ENCODE measurements around the gene SSR4.

The SSR4 gene

DNA sequence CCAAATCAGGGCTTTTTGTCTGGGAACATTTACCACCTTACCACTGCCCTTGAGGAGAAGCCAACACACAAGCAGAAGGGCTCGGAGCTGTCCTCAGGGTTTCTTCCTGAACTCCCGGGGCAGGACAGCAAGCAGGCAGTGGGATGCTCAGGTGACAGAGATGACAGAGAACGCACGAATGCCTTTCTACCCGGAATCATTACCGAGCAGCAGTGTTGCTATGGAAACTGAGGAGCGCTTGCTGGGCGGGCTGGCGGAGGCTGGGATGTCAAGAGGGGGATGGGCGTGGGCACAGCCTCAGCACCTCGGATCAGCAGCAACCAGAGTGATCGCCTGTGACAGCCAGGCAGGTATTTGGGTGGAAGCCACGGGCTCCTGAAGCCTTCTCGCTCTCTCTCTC lies 17.8 kb downstream of the SSR4 start:
- Histone ChIP-seq H3K9me3 (replicated peaks; ENCODE audit: insufficient read depth, low read length) (no peaks in the 10 kb centered on the region), H3K79me2 (ENCODE audit: low read length) (no peaks in the 10 kb centered on the region), H3K36me3 (replicated peaks; ENCODE audit: insufficient read depth, low read length) (no peaks in the 10 kb centered on the region), H3K4me1 (ENCODE audit: low read length) (no peaks in the 10 kb centered on the region), H3K27ac (ENCODE audit: low read length) (no peak overlapping the region), H2AFZ (ENCODE audit: low read length) (no peak overlapping the region), H3K4me3 (ENCODE audit: low read length) (no peak overlapping the region), H3K4me2 (ENCODE audit: low read depth, low read length) (no peak overlapping the region), H3K9ac (ENCODE audit: low read length) (no peak overlapping the region), H3K27me3 (replicated peaks; ENCODE audit: insufficient read depth, low read length) (peaks cover 44% of the 10 kb centered on the region), H3K9me2 (replicated peaks; ENCODE audit: insufficient read depth, low read length) (no peaks in the 10 kb centered on the region), H4K20me1 (ENCODE audit: insufficient read depth, low read length) (no peaks in the 10 kb centered on the region), H3F3A (ENCODE audit: insufficient read depth, low read length) (no peaks in the 10 kb centered on the region)
- no peak for TF ChIP-seq EZH2phosphoT487 (IDR thresholded peaks at IDR 0.05; ENCODE audit: low read length)
- TF ChIP-seq CTCF (IDR thresholded peaks at IDR 0.05; ENCODE audit: low read length): no peak
- TF ChIP-seq EZH2 (optimal IDR thresholded peaks at IDR 0.05; ENCODE audit: low read depth, low read length): no peak
- no peak for DNase-seq

GRCh38 chrX:153813161-153813560 lies 18.7 kb downstream of the SSR4 start:
- Histone ChIP-seq H3K9me2 (replicated peaks; ENCODE audit: insufficient read depth, low read length) (no peaks in the 10 kb centered on the region), H3F3A (ENCODE audit: insufficient read depth, low read length) (no peaks in the 10 kb centered on the region), H3K36me3 (replicated peaks; ENCODE audit: insufficient read depth, low read length) (no peaks in the 10 kb centered on the region), H3K9me3 (replicated peaks; ENCODE audit: insufficient read depth, low read length) (no peaks in the 10 kb centered on the region), H3K27me3 (replicated peaks; ENCODE audit: insufficient read depth, low read length) (peaks cover 47% of the 10 kb centered on the region), H3K4me1 (ENCODE audit: low read length) (no peaks in the 10 kb centered on the region), H3K79me2 (ENCODE audit: low read length) (no peaks in the 10 kb centered on the region), H3K27ac (ENCODE audit: low read length) (no peak overlapping the region), H3K9ac (ENCODE audit: low read length) (no peak overlapping the region), H3K4me2 (ENCODE audit: low read depth, low read length) (no peak overlapping the region), H2AFZ (ENCODE audit: low read length) (no peak overlapping the region), H4K20me1 (ENCODE audit: insufficient read depth, low read length) (no peaks in the 10 kb centered on the region), H3K4me3 (ENCODE audit: low read length) (no peak overlapping the region)
- no peak for DNase-seq
- TF ChIP-seq EZH2phosphoT487 (IDR thresholded peaks at IDR 0.05; ENCODE audit: low read length) (no peak), EZH2 (optimal IDR thresholded peaks at IDR 0.05; ENCODE audit: low read depth, low read length) (no peak), CTCF (IDR thresholded peaks at IDR 0.05; ENCODE audit: low read length) (no peak)

DNA sequence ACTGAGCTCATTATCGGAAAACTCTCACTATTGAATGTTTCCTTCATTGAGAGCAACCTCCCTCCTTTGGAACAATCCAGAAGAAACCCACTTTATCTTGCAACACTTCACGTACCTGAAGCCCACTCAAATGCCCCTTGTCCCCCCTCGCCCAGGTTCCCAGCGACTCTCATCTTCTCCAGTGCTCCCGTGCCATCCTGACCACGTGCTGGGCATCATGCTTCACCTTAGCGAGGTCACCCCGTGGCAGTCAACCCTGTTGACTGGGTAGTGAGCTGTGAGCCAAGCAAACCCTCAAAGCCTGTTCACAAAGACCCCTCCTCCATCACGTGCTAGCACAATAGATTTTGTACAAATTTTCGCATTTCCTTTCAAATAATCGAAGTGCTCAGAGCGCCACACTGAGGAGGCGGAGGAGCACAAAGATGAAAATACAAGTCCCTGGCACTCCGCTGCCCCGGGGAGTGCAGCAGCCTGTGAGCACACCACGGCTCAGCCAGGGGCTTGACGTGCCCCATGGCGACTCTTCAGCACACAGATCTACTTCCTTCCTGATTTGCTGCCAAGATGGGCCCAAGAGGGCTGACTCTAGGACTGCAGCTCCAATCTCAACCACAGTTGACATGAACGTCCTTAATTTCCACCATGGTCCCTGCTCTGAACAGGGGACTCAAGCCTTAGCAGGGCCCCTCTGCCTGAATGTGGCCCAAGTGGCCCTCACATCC lies 20.3 kb downstream of the SSR4 start:
- peaks cover 47% of the 10 kb centered on the region for H3K27me3 ChIP-seq (replicated peaks; ENCODE audit: insufficient read depth, low read length)
- H3F3A ChIP-seq (ENCODE audit: insufficient read depth, low read length): no peaks in the 10 kb centered on the region
- DNase-seq: no peak
- TF ChIP-seq EZH2 (optimal IDR thresholded peaks at IDR 0.05; ENCODE audit: low read depth, low read length): no peak
- H3K9ac ChIP-seq (ENCODE audit: low read length): no peak overlapping the region
- H3K27ac ChIP-seq (ENCODE audit: low read length): no peak overlapping the region
- H3K36me3 ChIP-seq (replicated peaks; ENCODE audit: insufficient read depth, low read length): no peaks in the 10 kb centered on the region
- no peaks in the 10 kb centered on the region for H4K20me1 ChIP-seq (ENCODE audit: insufficient read depth, low read length)
- no peaks in the 10 kb centered on the region for H3K9me2 ChIP-seq (replicated peaks; ENCODE audit: insufficient read depth, low read length)
- no peak overlapping the region for H3K4me3 ChIP-seq (ENCODE audit: low read length)
- H3K4me1 ChIP-seq (ENCODE audit: low read length): no peaks in the 10 kb centered on the region
- H2AFZ ChIP-seq (ENCODE audit: low read length): no peak overlapping the region
- H3K9me3 ChIP-seq (replicated peaks; ENCODE audit: insufficient read depth, low read length): no peaks in the 10 kb centered on the region
- H3K4me2 ChIP-seq (ENCODE audit: low read depth, low read length): no peak overlapping the region
- no peaks in the 10 kb centered on the region for H3K79me2 ChIP-seq (ENCODE audit: low read length)
